Heart left ventricle (tissue), 16 donors: ENCODE data around the gene DUSP10. TPM values are rescaled to one million over a fixed set of nuclear protein-coding genes. Genes with fewer than 3 reads are reported as not detected.

ENCODE experiments used
- ATAC-seq, 4 donors: fragments of 200-7000 bp; cut with Tn5 transposase; one replicate each; pipeline ENCODE4 v1.9.1; 2020 to 2022; ENCODE audit warnings: moderate library complexity in 4 of 4, mild to moderate bottlenecking in 3 of 4, moderate number of reproducible peaks in 1 of 4
- DNase-seq, 5 donors: peaks; one replicate each; pipeline ENCODE4 v3.0.0-alpha.2; 2020
- H3K27ac ChIP-seq, 12 donors: fragments of 200-600 bp; sonication (generic) in 4 of 12; one replicate each; pipeline versions ENCODE4 v1.5.0 to v1.8.0; 2016 to 2022; ENCODE audit warnings: mild to moderate bottlenecking in 2 of 12
- H3K27me3 ChIP-seq, 9 donors: fragments of 200-600 bp; sonication (generic) in 2 of 9; one replicate each; pipeline versions ENCODE4 v1.5.1 to v1.8.0; 2016 to 2022; ENCODE audit warnings: mild to moderate bottlenecking in 3 of 9
- H3K36me3 ChIP-seq, 9 donors: fragments of 200-600 bp; sonication (generic) in 2 of 9; one replicate each; pipeline versions ENCODE4 v1.5.0 to v1.8.0; 2018 to 2022; ENCODE audit warnings: mild to moderate bottlenecking in 2 of 9
- H3K4me1 ChIP-seq, 12 donors: fragments of 200-600 bp; sonication (generic) in 4 of 12; one replicate each; pipeline versions ENCODE4 v1.5.0 to v1.8.0; 2016 to 2022; ENCODE audit warnings: mild to moderate bottlenecking in 3 of 12
- H3K4me3 ChIP-seq, 12 donors: fragments of 200-600 bp; sonication (generic) in 4 of 12; one replicate each; pipeline versions ENCODE4 v1.5.0 to v1.8.0; 2017 to 2022; ENCODE audit warnings: mild to moderate bottlenecking in 9 of 12, moderate library complexity in 4 of 12
- H3K9me3 ChIP-seq, 12 donors: fragments of 200-600 bp; sonication (generic) in 4 of 12; one replicate each; pipeline versions ENCODE4 v1.5.0 to v1.8.0; 2016 to 2022; ENCODE audit warnings: mild to moderate bottlenecking in 1 of 12
- POLR2A ChIP-seq, 2 donors: fragments of 450-650 bp; IDR thresholded peaks; one replicate each; pipeline ENCODE4 v1.6.1; 2017; ENCODE audit warnings: antibody characterized with exemption in 2 of 2, mild to moderate bottlenecking in 2 of 2, moderate library complexity in 2 of 2
- WGBS, 4 donors: extraction: QIAGEN DNeasy Blood & Tissue Kit in 2 of 4; methylation state at CpG; one replicate each; pipeline versions ENCODE4 v1.1.5 to v1.1.7; 2013 to 2018; 5-methylcytosine and 5-hydroxymethylcytosine counted together
- intact Hi-C, 10 donors: fragments of 100-400 bp; cut with DNase I; formaldehyde crosslinking; loops; one replicate each; pipeline versions ENCODE4 v1.11.1 to v1.14.2; 2022
- polyA plus RNA-seq, 2 donors: library from polyadenylated mRNA; stranded (reverse); fragments of 200-250 nt; gene quantifications; one replicate each; pipeline ENCODE4 v1.2.3, GENCODE V29; 2013
- total RNA-seq, 9 donors: library from RNA; depleted of rRNA in 2 of 9; stranded (reverse); fragments of >200 nt in 2 of 9; fragmentation: NEBNext Ultra II Directional in 3 of 9; extraction: Animal tissue kit (Norgen Biotek cat#: 25700) in 3 of 9; gene quantifications; one replicate each; pipeline versions ENCODE4 v1.1.0 to v1.2.4, GENCODE V29; 2016 to 2023
- TF ChIP-seq, protein P1 (sequence below), 12 donors: fragments of 200-600 bp; sonication (generic) in 4 of 12; IDR thresholded peaks; one replicate each; pipeline versions ENCODE4 v1.5.0 to v1.8.0; 2018 to 2022; ENCODE audit warnings: antibody characterized with exemption in 12 of 12, mild to moderate bottlenecking in 5 of 12
- donor health status: ischemic (EF 13 %, LVEDD 7.1; RV severe dilation, severe dysfunction).
- donor health status: healthy with polysubstance abuse.
- donor health status: DM: no; HTN: yes; CAD: no.
- donor health status: DM: no; HTN: no; CAD: no.
- donor health status: ischemic (EF 25% LVEDD 6.9; RV normal size, moderate dysfunction).
- donor health status: ischemic (EF 25% LVEDD 5.7; RV mildly dilated, moderate dysfunction).
- donor health status: healthy.
- donor health status: DM: yes; HTN: yes; CAD: no.
- donor health status: ischemic (EF 35%, LVEDD 5.7; RV mildly dilated, moderate dysfunction).
- donor health status: nonischemic (EF 11% LVEDD 7.7; RV severe dilation, severe dysfunction).
- donor health status: DM: yes; HTN: yes; CAD: no.
- donor health status: PGD.
- donor health status: ischemic (EF 29% LVEDD 5.4; RV normal size, mild dysfunction).
- donor health status: nonischemic (EF 23%, LVEDD 6.1; RV moderate dilation, normal function).

DUSP10 gene
- total and polyA plus RNA-seq, 11 donors: 2.2 to 7.1 (median 3.9) TPM

DNA sequence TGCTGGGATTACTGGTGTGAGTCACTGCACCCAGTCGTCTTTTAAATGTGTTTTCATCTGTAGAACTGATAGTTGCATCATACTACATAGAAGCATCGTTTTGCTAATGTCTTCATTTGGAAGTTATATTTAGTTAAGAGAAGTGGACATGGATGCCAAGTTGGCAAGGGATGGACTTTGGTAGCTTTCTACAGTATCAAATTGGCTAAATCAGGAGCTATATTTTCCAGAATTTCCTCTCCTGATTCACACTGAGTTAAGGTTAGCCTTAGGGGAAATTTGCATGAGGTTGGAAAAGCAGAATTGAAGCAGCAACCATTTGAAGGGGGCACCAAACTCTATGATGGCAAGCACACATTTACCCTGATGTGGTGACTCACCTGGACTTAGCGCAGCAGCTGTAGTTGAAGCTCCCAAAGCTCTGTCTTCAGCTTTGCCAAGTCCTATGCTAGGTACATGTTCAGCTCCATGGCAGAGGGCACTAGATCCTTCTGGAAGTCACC, 43.9 kb downstream of the DUSP10 start:
- 41 to 62% (median 58%) methylated on average over 3 of the region's 3 CpGs for WGBS, 4 donors
- TF ChIP-seq, protein P1, sequence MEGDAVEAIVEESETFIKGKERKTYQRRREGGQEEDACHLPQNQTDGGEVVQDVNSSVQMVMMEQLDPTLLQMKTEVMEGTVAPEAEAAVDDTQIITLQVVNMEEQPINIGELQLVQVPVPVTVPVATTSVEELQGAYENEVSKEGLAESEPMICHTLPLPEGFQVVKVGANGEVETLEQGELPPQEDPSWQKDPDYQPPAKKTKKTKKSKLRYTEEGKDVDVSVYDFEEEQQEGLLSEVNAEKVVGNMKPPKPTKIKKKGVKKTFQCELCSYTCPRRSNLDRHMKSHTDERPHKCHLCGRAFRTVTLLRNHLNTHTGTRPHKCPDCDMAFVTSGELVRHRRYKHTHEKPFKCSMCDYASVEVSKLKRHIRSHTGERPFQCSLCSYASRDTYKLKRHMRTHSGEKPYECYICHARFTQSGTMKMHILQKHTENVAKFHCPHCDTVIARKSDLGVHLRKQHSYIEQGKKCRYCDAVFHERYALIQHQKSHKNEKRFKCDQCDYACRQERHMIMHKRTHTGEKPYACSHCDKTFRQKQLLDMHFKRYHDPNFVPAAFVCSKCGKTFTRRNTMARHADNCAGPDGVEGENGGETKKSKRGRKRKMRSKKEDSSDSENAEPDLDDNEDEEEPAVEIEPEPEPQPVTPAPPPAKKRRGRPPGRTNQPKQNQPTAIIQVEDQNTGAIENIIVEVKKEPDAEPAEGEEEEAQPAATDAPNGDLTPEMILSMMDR (IDR thresholded peaks at IDR 0.05): no peak
- no peak for TF ChIP-seq POLR2A (IDR thresholded peaks at IDR 0.05)

DNA sequence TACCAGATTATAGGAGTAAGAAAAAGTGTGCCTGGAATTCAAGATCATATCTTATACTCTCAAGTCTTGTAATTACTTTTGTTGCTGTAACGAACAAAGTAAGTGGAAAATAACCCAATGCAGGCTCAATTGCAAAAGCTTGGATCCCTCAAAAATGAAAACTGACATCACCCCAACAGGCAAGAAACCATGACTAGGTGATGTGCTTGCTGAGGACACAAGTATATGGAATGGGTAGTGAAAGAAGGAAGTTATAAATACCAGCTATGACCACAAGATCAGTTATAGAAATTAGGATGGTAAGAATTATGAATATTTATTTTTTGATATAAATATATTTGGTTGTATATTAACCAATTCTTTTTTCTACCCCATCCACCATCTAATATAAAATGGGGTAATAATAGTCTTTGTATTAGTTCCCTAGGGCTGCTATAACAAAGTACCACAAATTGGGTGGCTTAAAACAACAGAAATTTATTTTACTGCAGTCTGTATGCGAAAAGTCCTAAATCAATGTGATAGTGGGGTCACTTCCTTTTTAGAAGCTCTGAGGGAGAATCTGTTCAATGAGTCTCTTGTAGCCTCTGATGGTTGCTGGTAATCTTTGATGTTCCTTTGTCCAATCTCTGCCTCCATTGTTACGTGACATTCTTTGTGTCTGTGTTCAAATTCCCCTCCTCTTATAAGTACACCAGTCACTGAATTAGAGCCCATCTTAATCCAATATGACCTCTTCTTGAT, 45.0 kb downstream of the DUSP10 start:
- 76 to 95% (median 91%) methylated on average over 3 of the region's 3 CpGs for WGBS, 4 donors
- H3K27ac ChIP-seq: no peak overlapping the region
- ATAC-seq: no peak
- DNase-seq: no peak
- H3K4me3 ChIP-seq: no peak overlapping the region
- H3K27me3 ChIP-seq: no peaks in the 10 kb centered on the region
- H3K9me3 ChIP-seq: peaks cover 0 to 15% (median 5%) of the 10 kb centered on the region in 12 donors
- no peak for TF ChIP-seq POLR2A (IDR thresholded peaks at IDR 0.05)
- TF ChIP-seq, protein P1 (IDR thresholded peaks at IDR 0.05): no peak
- peaks cover 0 to 48% (median 0%) of the 10 kb centered on the region in 12 donors for H3K4me1 ChIP-seq
- intact Hi-C loops: no loop called here
- peaks cover 0 to 7% (median 0%) of the 10 kb centered on the region in 9 donors for H3K36me3 ChIP-seq

More for the DNA sequence above, 43.9 kb downstream of the DUSP10 start:
- DNase-seq: no peak
- Histone ChIP-seq H3K27me3 (no peaks in the 10 kb centered on the region), H3K4me1 (peaks cover 0 to 52% (median 0%) of the 10 kb centered on the region in 12 donors), H3K27ac (peak overlapping the region in 1 of 12 donors; percentile 65), H3K4me3 (no peak overlapping the region), H3K36me3 (peaks cover 0 to 16% (median 9%) of the 10 kb centered on the region in 9 donors), H3K9me3 (peaks cover 0 to 12% (median 4%) of the 10 kb centered on the region in 12 donors)
- ATAC-seq: no peak
- intact Hi-C loops: no loop called here

DNA sequence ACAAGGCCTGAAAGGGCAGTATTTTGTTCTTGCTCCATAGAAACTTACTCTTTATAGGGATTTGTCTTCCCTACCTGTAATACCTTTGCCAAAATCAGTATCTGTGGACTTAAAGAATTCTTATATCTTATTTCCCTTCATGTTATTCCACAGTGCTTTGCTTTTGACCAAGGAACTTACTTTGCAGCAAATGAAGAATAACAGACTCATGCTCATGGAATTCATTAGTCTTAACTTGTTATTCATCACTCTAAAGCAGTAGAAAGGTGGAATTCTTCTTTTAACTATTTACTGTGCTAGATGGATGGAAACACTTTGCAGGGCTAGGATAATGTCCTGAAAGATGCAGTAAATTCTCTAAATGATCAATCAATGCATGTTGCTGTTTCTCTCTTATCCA, 45.9 kb downstream of the DUSP10 start:
- DNase-seq (no peak), ATAC-seq (no peak)
- Histone ChIP-seq H3K27me3 (no peaks in the 10 kb centered on the region), H3K4me3 (no peak overlapping the region), H3K4me1 (peaks cover 0 to 40% (median 0%) of the 10 kb centered on the region in 12 donors), H3K36me3 (peaks cover 0 to 3% (median 0%) of the 10 kb centered on the region in 9 donors), H3K9me3 (peaks cover 0 to 15% (median 5%) of the 10 kb centered on the region in 12 donors), H3K27ac (no peak overlapping the region)
- TF ChIP-seq, protein P1 (IDR thresholded peaks at IDR 0.05): no peak
- TF ChIP-seq POLR2A (IDR thresholded peaks at IDR 0.05): no peak
- intact Hi-C loops: no loop called here

DNA sequence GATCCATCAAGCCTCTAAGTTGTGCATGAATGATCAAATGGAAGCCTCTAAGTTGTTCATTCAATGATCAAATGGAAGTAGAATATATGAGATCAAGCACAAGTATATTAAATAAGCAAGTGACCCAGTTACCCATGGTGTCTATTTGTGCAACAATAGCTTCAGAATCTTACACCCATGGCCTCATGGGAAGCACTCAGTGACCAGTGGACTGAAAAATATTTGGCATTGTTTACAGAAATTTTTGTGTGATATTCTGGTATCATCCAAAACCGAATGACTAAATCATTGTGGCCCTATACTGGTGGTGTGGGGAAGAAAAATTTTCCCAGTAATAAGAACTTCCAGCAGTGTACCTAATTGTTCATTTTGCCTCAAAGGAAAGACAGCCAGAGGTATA, 46.6 kb downstream of the DUSP10 start:
- intact Hi-C loops: no loop called here
- peaks cover 0 to 33% (median 0%) of the 10 kb centered on the region in 12 donors for H3K4me1 ChIP-seq
- DNase-seq (no peak), ATAC-seq (no peak)
- H3K27me3 ChIP-seq: no peaks in the 10 kb centered on the region
- no peak overlapping the region for H3K27ac ChIP-seq
- H3K36me3 ChIP-seq: no peaks in the 10 kb centered on the region
- no peak overlapping the region for H3K4me3 ChIP-seq
- no peak for TF ChIP-seq POLR2A (IDR thresholded peaks at IDR 0.05)
- TF ChIP-seq, protein P1 (IDR thresholded peaks at IDR 0.05): no peak
- H3K9me3 ChIP-seq: peaks cover 0 to 15% (median 5%) of the 10 kb centered on the region in 12 donors
- WGBS, 4 donors: 75 to 85% (median 79%) methylated on average over 1 of the region's 1 CpG
